Stimulated activated naive B cell treated with anti-CD40 and anti-IgM and Interleukin-4, amounts not matched to agents 10 μg/mL and 1 μg/mL and 100 μg/mL, for 72 hours (primary cell): ENCODE results near the gene STAT6.

Experiments used
- ATAC-seq, 2 donors: fragments of 150-1000 bp; cut with Tn5 transposase; replicated peaks; 2 replicates each; pipeline ENCODE4 v1.10.0; 2021; ENCODE audit warnings: moderate library complexity in 1 of 2
- DNase-seq: peaks from one replicate; pipeline ENCODE4 v3.0.0; 2021
- H3K27ac Mint-ChIP-seq: one replicate; pipeline ENCODE4 v1.8.0; 2022; ENCODE audit warnings: mild to moderate bottlenecking, mixed read lengths
- H3K27me3 Mint-ChIP-seq, 2 donors: one replicate each; pipeline ENCODE4 v1.8.0; 2022; ENCODE audit warnings: mixed read lengths in 2 of 2
- H3K36me3 Mint-ChIP-seq, 2 donors: one replicate each; pipeline ENCODE4 v1.8.0; 2022; ENCODE audit warnings: mixed read lengths in 2 of 2, mild to moderate bottlenecking in 1 of 2
- H3K4me1 Mint-ChIP-seq, 2 donors: one replicate each; pipeline ENCODE4 v1.8.0; 2022; ENCODE audit warnings: mixed read lengths in 2 of 2, mild to moderate bottlenecking in 1 of 2
- H3K4me3 Mint-ChIP-seq, 2 donors: one replicate each; pipeline ENCODE4 v1.8.0; 2022; ENCODE audit warnings: mild to moderate bottlenecking in 2 of 2, mixed read lengths in 2 of 2, moderate library complexity in 1 of 2
- H3K9me3 Mint-ChIP-seq, 2 donors: one replicate each; pipeline ENCODE4 v1.8.0; 2022; ENCODE audit warnings: mixed read lengths in 2 of 2, mild to moderate bottlenecking in 1 of 2

The STAT6 gene, protein sequence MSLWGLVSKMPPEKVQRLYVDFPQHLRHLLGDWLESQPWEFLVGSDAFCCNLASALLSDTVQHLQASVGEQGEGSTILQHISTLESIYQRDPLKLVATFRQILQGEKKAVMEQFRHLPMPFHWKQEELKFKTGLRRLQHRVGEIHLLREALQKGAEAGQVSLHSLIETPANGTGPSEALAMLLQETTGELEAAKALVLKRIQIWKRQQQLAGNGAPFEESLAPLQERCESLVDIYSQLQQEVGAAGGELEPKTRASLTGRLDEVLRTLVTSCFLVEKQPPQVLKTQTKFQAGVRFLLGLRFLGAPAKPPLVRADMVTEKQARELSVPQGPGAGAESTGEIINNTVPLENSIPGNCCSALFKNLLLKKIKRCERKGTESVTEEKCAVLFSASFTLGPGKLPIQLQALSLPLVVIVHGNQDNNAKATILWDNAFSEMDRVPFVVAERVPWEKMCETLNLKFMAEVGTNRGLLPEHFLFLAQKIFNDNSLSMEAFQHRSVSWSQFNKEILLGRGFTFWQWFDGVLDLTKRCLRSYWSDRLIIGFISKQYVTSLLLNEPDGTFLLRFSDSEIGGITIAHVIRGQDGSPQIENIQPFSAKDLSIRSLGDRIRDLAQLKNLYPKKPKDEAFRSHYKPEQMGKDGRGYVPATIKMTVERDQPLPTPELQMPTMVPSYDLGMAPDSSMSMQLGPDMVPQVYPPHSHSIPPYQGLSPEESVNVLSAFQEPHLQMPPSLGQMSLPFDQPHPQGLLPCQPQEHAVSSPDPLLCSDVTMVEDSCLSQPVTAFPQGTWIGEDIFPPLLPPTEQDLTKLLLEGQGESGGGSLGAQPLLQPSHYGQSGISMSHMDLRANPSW

DNA sequence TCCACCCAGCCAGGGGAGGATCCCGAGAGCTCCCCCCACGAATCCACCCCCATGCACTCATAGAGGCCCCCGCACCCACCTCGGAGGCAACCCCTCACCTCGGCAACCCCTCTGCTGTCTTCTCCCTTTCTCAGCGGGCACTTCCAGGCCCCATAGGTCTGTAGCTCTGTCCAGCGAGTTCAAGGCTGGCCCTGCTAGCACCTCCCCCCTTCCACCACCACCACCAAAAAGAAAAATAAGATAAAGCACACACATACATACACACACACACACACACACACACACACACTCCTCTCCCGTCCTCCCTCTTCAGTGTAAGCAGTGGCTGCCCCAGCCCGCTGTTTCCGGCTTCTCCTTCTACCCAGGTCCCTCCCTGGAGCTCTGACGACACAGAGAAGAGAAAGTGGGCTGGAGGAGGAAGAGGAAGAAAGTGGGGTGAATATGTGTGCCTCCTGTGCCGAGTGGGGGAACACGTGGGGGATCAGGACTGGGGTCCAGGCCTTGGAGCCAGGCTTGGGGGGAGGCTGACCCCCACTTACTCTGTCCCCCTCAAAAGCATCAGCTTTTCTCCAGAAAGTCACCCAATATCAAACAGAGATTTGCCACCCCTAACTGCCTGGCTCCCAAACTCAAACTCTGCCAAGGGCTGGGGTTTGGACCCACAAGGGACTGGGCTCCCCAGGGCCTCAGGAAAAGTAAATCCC, at the start of gene STAT6:
Gene STAT6 (minus strand): TSS at position 332 of the 704 bp plus-strand sequence. CDS start 3,084 bp downstream, outside the sequence.
- peaks cover 42 to 56% of the 10 kb centered on the region in 2 donors for H3K4me1 Mint-ChIP-seq
- peak within 1 kb of the TSS; percentile 97 for H3K27ac Mint-ChIP-seq
- H3K36me3 Mint-ChIP-seq, result peaks cover 34 to 46% of the 10 kb centered on the region in 2 donors
- no peaks in the 10 kb centered on the region for H3K9me3 Mint-ChIP-seq
- peak within 1 kb of the TSS; percentile 92 to 94 for H3K4me3 Mint-ChIP-seq
- DNase-seq (peak; percentile 77), ATAC-seq (peak; percentile 71 to 72)
- H3K27me3 Mint-ChIP-seq, result no peaks in the 10 kb centered on the region

DNA sequence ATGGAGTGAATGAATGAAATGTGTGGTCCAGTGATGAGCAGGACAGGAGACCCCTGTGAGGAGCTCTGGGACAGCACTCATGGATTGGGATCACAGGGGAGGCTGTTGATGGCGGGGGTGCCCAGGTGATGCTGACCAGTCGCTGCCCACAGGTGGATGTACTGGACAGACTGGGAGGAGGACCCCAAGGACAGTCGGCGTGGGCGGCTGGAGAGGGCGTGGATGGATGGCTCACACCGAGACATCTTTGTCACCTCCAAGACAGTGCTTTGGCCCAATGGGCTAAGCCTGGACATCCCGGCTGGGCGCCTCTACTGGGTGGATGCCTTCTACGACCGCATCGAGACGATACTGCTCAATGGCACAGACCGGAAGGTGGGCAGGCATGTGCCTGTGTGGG, 49.6 kb upstream of the STAT6 start:
- H3K27ac Mint-ChIP-seq, result no peak overlapping the region
- H3K9me3 Mint-ChIP-seq, result peaks cover 0 to 1% of the 10 kb centered on the region in 2 donors
- ATAC-seq (no peak), DNase-seq (no peak)
- peaks cover 8 to 13% of the 10 kb centered on the region in 2 donors for H3K4me1 Mint-ChIP-seq
- H3K36me3 Mint-ChIP-seq, result no peaks in the 10 kb centered on the region
- H3K27me3 Mint-ChIP-seq, result peaks cover 17 to 27% of the 10 kb centered on the region in 2 donors
- H3K4me3 Mint-ChIP-seq, result no peak overlapping the region

DNA sequence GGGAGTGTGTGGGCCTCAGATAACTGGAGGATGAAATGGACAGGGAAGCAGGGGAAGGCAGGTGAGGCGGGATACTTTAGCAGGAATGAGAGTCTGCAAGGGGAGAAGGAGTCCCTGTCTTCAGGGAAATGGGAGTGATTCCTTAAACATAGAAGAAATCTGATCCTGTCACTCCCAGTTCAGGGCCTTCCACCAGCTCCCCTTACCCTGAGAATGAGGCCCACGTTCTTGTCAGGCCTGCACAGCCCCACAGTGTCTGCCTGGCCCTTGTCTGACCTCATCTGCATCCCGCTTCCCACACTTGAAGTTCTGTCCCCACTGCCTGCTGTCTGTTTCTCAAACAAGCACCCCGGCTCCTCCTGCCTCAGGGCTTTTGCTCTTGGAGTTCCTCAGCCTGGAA, 48.9 kb upstream of the STAT6 start:
- ATAC-seq (no peak), DNase-seq (no peak)
- peaks cover 15 to 27% of the 10 kb centered on the region in 2 donors for H3K27me3 Mint-ChIP-seq
- H3K4me3 Mint-ChIP-seq, result no peak overlapping the region
- H3K4me1 Mint-ChIP-seq, result peaks cover 8 to 13% of the 10 kb centered on the region in 2 donors
- no peaks in the 10 kb centered on the region for H3K36me3 Mint-ChIP-seq
- H3K27ac Mint-ChIP-seq, result no peak overlapping the region
- H3K9me3 Mint-ChIP-seq, result peaks cover 0 to 1% of the 10 kb centered on the region in 2 donors

GRCh38 chr12:57159311-57159710, 48.1 kb upstream of the STAT6 start:
- ATAC-seq (no peak), DNase-seq (no peak)
- Mint-ChIP-seq H3K4me1 (peaks cover 11 to 13% of the 10 kb centered on the region in 2 donors), H3K27me3 (peaks cover 9 to 21% of the 10 kb centered on the region in 2 donors), H3K27ac (no peak overlapping the region), H3K36me3 (no peaks in the 10 kb centered on the region), H3K9me3 (peaks cover 0 to 1% of the 10 kb centered on the region in 2 donors), H3K4me3 (no peak overlapping the region)

- Mint-ChIP-seq H3K36me3 (no peaks in the 10 kb centered on the region), H3K4me1 (peaks cover 11 to 13% of the 10 kb centered on the region in 2 donors), H3K27me3 (peaks cover 9 to 21% of the 10 kb centered on the region in 2 donors), H3K27ac (no peak overlapping the region), H3K9me3 (peaks cover 0 to 1% of the 10 kb centered on the region in 2 donors), H3K4me3 (no peak overlapping the region)
- no peak for DNase-seq
- ATAC-seq, result no peak
Measured at GRCh38 chr12:57158665-57159064, 47.5 kb upstream of the STAT6 start.

GRCh38 chr12:57158186-57158585, 47.0 kb upstream of the STAT6 start:
- H3K27ac Mint-ChIP-seq, result no peak overlapping the region

DNA sequence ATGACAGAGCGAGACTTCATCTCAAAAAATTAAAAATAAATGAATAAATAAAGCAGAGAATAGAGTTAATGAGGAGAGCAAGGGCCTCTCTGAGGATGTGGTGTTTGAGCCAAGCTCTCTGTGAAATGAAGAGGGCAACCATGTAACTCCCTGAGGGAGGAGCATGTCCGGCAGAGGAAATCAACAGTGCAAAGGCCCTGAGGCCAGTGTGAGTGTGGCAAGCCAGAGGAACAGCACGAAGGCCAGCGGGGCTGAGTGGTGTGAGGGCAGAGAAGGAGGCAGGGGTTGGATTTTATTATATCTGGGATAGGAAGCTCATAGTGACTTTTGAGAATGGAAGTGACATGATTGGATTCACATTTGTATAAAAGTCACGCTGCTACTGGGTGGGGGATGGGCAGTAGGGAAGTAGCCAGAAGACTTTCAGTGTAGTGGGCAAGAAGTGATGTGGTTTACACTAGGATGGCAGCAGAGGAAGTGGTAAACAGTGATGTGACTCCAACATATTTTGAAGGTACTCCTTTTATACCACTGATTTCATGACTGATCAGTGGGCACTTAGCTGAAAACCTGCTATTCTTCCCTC, 46.5 kb upstream of the STAT6 start:
- Mint-ChIP-seq H3K27ac (no peak overlapping the region), H3K4me3 (no peak overlapping the region), H3K4me1 (peaks cover 10% of the 10 kb centered on the region in 2 donors), H3K27me3 (peaks cover 12 to 24% of the 10 kb centered on the region in 2 donors), H3K36me3 (no peaks in the 10 kb centered on the region), H3K9me3 (peaks cover 0 to 1% of the 10 kb centered on the region in 2 donors)
- DNase-seq (no peak), ATAC-seq (peak; percentile 40 to 64)

More at GRCh38 chr12:57158186-57158585, 47.0 kb upstream of the STAT6 start:
- Mint-ChIP-seq H3K9me3 (peaks cover 0 to 1% of the 10 kb centered on the region in 2 donors), H3K27me3 (peaks cover 10 to 22% of the 10 kb centered on the region in 2 donors), H3K36me3 (no peaks in the 10 kb centered on the region), H3K4me3 (no peak overlapping the region), H3K4me1 (peaks cover 11 to 13% of the 10 kb centered on the region in 2 donors)
- no peak for DNase-seq
- ATAC-seq, result no peak

DNA sequence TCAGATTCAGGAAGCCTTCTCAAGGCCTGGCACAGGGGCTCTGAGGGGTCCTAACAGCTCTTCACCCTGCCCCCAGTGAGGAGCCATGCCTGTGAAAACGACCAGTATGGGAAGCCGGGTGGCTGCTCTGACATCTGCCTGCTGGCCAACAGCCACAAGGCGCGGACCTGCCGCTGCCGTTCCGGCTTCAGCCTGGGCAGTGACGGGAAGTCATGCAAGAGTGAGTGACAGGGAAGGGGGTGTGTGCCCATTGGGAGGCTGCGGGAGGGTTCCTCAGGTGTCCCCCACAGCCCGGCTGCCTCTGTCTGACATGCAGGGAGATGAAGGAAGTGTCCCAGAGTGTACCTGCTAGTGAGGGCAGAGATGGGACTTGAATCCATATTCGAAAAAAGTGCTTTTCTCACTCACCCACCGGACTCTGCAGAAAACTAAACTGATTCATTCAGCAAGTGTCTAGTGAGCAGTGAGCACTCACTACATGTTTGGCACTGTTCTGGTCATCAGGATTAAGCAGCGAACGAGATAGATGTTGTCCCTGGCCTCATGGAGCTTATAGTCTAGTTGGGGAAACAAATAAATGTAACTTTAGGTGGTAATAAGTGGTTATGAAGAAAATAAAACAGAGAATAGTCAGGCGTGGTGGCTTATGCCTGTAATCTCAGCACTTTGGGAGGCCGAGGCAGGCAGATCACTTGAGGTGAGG, 45.7 kb upstream of the STAT6 start:
- Mint-ChIP-seq H3K36me3 (no peaks in the 10 kb centered on the region), H3K27me3 (peaks cover 12 to 21% of the 10 kb centered on the region in 2 donors), H3K4me1 (peaks cover 7 to 8% of the 10 kb centered on the region in 2 donors), H3K27ac (no peak overlapping the region), H3K4me3 (no peak overlapping the region), H3K9me3 (peaks cover 0 to 1% of the 10 kb centered on the region in 2 donors)
- ATAC-seq, result no peak
- DNase-seq, result no peak

GRCh38 chr12:57154804-57155434, 43.8 kb upstream of the STAT6 start:
- peaks cover 7 to 8% of the 10 kb centered on the region in 2 donors for H3K4me1 Mint-ChIP-seq
- H3K27me3 Mint-ChIP-seq, result peaks cover 12 to 16% of the 10 kb centered on the region in 2 donors
- no peak for DNase-seq
- H3K36me3 Mint-ChIP-seq, result no peaks in the 10 kb centered on the region
- ATAC-seq, result peak; percentile 66 to 82
- no peak overlapping the region for H3K27ac Mint-ChIP-seq
- H3K9me3 Mint-ChIP-seq, result peaks cover 0 to 1% of the 10 kb centered on the region in 2 donors
- H3K4me3 Mint-ChIP-seq, result no peak overlapping the region

DNA sequence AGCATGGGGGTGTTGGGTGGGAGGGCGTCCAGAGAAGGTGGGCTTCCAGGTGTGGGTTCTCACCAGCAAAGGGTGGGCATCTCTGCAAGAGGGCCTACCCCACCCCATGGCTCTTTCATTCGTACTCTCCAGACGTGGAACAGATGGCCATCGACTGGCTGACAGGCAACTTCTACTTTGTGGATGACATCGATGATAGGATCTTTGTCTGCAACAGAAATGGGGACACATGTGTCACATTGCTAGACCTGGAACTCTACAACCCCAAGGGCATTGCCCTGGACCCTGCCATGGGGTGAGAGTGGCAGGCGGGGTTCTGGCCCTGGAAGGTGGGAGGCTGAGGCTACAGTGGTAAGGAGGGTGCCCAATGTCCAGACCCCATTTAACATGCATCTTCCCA, 42.9 kb upstream of the STAT6 start:
- H3K4me1 Mint-ChIP-seq, result peaks cover 7 to 8% of the 10 kb centered on the region in 2 donors
- ATAC-seq (no peak), DNase-seq (no peak)
- no peak overlapping the region for H3K27ac Mint-ChIP-seq
- peaks cover 0 to 1% of the 10 kb centered on the region in 2 donors for H3K9me3 Mint-ChIP-seq
- peaks cover 12 to 16% of the 10 kb centered on the region in 2 donors for H3K27me3 Mint-ChIP-seq
- H3K4me3 Mint-ChIP-seq, result no peak overlapping the region
- no peaks in the 10 kb centered on the region for H3K36me3 Mint-ChIP-seq

- Mint-ChIP-seq H3K9me3 (peaks cover 0 to 1% of the 10 kb centered on the region in 2 donors), H3K27ac (no peak overlapping the region), H3K4me1 (peaks cover 7 to 8% of the 10 kb centered on the region in 2 donors), H3K4me3 (no peak overlapping the region), H3K36me3 (no peaks in the 10 kb centered on the region), H3K27me3 (peaks cover 12 to 16% of the 10 kb centered on the region in 2 donors)
- no peak for ATAC-seq
- no peak for DNase-seq
Measured at GRCh38 chr12:57153415-57153997, 42.3 kb upstream of the STAT6 start.

DNA sequence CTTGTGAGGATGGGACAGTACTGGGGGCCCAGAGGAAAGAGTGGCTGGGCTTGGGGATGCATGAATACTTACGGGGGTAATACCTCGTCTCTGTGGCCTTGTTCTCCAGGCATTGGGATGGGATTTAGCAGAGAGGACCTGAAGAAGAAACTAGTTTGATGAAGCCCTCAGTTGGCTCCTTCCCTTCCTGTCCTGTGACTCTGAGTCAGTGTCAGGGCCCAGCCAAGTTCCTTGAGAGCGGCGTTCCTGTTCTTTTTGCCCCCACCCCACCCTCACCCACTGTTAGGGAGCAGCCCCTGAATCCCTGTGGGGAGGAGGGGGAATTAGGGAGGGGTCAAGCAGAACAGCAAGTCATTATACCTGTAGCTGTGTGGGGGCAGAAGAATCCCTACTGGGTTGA, 41.5 kb upstream of the STAT6 start:
- Mint-ChIP-seq H3K4me3 (no peak overlapping the region), H3K36me3 (no peaks in the 10 kb centered on the region), H3K27me3 (peaks cover 12 to 16% of the 10 kb centered on the region in 2 donors), H3K27ac (no peak overlapping the region), H3K9me3 (peaks cover 0 to 1% of the 10 kb centered on the region in 2 donors), H3K4me1 (peaks cover 2 to 5% of the 10 kb centered on the region in 2 donors)
- DNase-seq (no peak), ATAC-seq (no peak)
